Heart left ventricle (tissue), 16 donors: ENCODE results near the gene UBR7. TPM values are rescaled to one million over a fixed set of nuclear protein-coding genes. Genes with fewer than 3 reads are reported as not detected.
"Not testable (repeated sequence)": the region's sequence is repeated elsewhere in the genome, so short reads cannot be mapped to it uniquely, and the experiment has no call there.

Experiments
- ATAC-seq, 4 donors: fragments of 200-7000 bp; cut with Tn5 transposase; one replicate each; pipeline ENCODE4 v1.9.1; 2020 to 2022; ENCODE audit warnings: moderate library complexity in 4 of 4, mild to moderate bottlenecking in 3 of 4, moderate number of reproducible peaks in 1 of 4
- DNase-seq, 5 donors: peaks; one replicate each; pipeline ENCODE4 v3.0.0-alpha.2; 2020
- H3K27ac ChIP-seq, 12 donors: fragments of 200-600 bp; sonication (generic) in 4 of 12; one replicate each; pipeline versions ENCODE4 v1.5.0 to v1.8.0; 2016 to 2022; ENCODE audit warnings: mild to moderate bottlenecking in 2 of 12
- H3K27me3 ChIP-seq, 9 donors: fragments of 200-600 bp; sonication (generic) in 2 of 9; one replicate each; pipeline versions ENCODE4 v1.5.1 to v1.8.0; 2016 to 2022; ENCODE audit warnings: mild to moderate bottlenecking in 3 of 9
- H3K36me3 ChIP-seq, 9 donors: fragments of 200-600 bp; sonication (generic) in 2 of 9; one replicate each; pipeline versions ENCODE4 v1.5.0 to v1.8.0; 2018 to 2022; ENCODE audit warnings: mild to moderate bottlenecking in 2 of 9
- H3K4me1 ChIP-seq, 12 donors: fragments of 200-600 bp; sonication (generic) in 4 of 12; one replicate each; pipeline versions ENCODE4 v1.5.0 to v1.8.0; 2016 to 2022; ENCODE audit warnings: mild to moderate bottlenecking in 3 of 12
- H3K4me3 ChIP-seq, 12 donors: fragments of 200-600 bp; sonication (generic) in 4 of 12; one replicate each; pipeline versions ENCODE4 v1.5.0 to v1.8.0; 2017 to 2022; ENCODE audit warnings: mild to moderate bottlenecking in 9 of 12, moderate library complexity in 4 of 12
- H3K9me3 ChIP-seq, 12 donors: fragments of 200-600 bp; sonication (generic) in 4 of 12; one replicate each; pipeline versions ENCODE4 v1.5.0 to v1.8.0; 2016 to 2022; ENCODE audit warnings: mild to moderate bottlenecking in 1 of 12
- CTCF ChIP-seq, 12 donors: fragments of 200-600 bp; sonication (generic) in 4 of 12; IDR thresholded peaks; one replicate each; pipeline versions ENCODE4 v1.5.0 to v1.8.0; 2018 to 2022; ENCODE audit warnings: antibody characterized with exemption in 12 of 12, mild to moderate bottlenecking in 5 of 12
- POLR2A ChIP-seq, 2 donors: fragments of 450-650 bp; IDR thresholded peaks; one replicate each; pipeline ENCODE4 v1.6.1; 2017; ENCODE audit warnings: antibody characterized with exemption in 2 of 2, mild to moderate bottlenecking in 2 of 2, moderate library complexity in 2 of 2
- WGBS, 4 donors: extraction: QIAGEN DNeasy Blood & Tissue Kit in 2 of 4; methylation state at CpG; one replicate each; pipeline versions ENCODE4 v1.1.5 to v1.1.7; 2013 to 2018; 5-methylcytosine and 5-hydroxymethylcytosine counted together
- intact Hi-C, 10 donors: fragments of 100-400 bp; cut with DNase I; formaldehyde crosslinking; loops; one replicate each; pipeline versions ENCODE4 v1.11.1 to v1.14.2; 2022
- polyA plus RNA-seq, 2 donors: library from polyadenylated mRNA; stranded (reverse); fragments of 200-250 nt; gene quantifications; one replicate each; pipeline ENCODE4 v1.2.3, GENCODE V29; 2013
- total RNA-seq, 9 donors: library from RNA; depleted of rRNA in 2 of 9; stranded (reverse); fragments of >200 nt in 2 of 9; fragmentation: NEBNext Ultra II Directional in 3 of 9; extraction: Animal tissue kit (Norgen Biotek cat#: 25700) in 3 of 9; gene quantifications; one replicate each; pipeline versions ENCODE4 v1.1.0 to v1.2.4, GENCODE V29; 2016 to 2023
- donor health status: ischemic (EF 13 %, LVEDD 7.1; RV severe dilation, severe dysfunction).
- donor health status: healthy with polysubstance abuse.
- donor health status: DM: no; HTN: yes; CAD: no.
- donor health status: DM: no; HTN: no; CAD: no.
- donor health status: ischemic (EF 25% LVEDD 6.9; RV normal size, moderate dysfunction).
- donor health status: ischemic (EF 25% LVEDD 5.7; RV mildly dilated, moderate dysfunction).
- donor health status: healthy.
- donor health status: DM: yes; HTN: yes; CAD: no.
- donor health status: ischemic (EF 35%, LVEDD 5.7; RV mildly dilated, moderate dysfunction).
- donor health status: nonischemic (EF 11% LVEDD 7.7; RV severe dilation, severe dysfunction).
- donor health status: DM: yes; HTN: yes; CAD: no.
- donor health status: PGD.
- donor health status: ischemic (EF 29% LVEDD 5.4; RV normal size, mild dysfunction).
- donor health status: nonischemic (EF 23%, LVEDD 6.1; RV moderate dilation, normal function).

UBR7 gene
- total and polyA plus RNA-seq, 11 donors: 9.4 to 39.6 (median 23.3) TPM

GRCh38 chr14:93161411-93161940 is 45.6 kb upstream of the UBR7 start:
- Histone ChIP-seq H3K4me1 (no peaks in the 10 kb centered on the region), H3K4me3 (no peak overlapping the region), H3K36me3 (no peaks in the 10 kb centered on the region), H3K27me3 (no peaks in the 10 kb centered on the region), H3K9me3 (no peaks in the 10 kb centered on the region), H3K27ac (no peak overlapping the region)
- intact Hi-C loops: no loop called here
- ATAC-seq: no peak
- 66 to 73% (median 70%) methylated on average over 4 of the region's 4 CpGs for WGBS, 4 donors
- no peak for DNase-seq
- TF ChIP-seq CTCF (IDR thresholded peaks at IDR 0.05): no peak
- no peak for TF ChIP-seq POLR2A (IDR thresholded peaks at IDR 0.05)

- DNase-seq (no peak), ATAC-seq (no peak)
- no peak for TF ChIP-seq CTCF (IDR thresholded peaks at IDR 0.05)
- TF ChIP-seq POLR2A (IDR thresholded peaks at IDR 0.05): no peak
Observed at GRCh38 chr14:93163564-93163963, 43.5 kb upstream of the UBR7 start.

DNA sequence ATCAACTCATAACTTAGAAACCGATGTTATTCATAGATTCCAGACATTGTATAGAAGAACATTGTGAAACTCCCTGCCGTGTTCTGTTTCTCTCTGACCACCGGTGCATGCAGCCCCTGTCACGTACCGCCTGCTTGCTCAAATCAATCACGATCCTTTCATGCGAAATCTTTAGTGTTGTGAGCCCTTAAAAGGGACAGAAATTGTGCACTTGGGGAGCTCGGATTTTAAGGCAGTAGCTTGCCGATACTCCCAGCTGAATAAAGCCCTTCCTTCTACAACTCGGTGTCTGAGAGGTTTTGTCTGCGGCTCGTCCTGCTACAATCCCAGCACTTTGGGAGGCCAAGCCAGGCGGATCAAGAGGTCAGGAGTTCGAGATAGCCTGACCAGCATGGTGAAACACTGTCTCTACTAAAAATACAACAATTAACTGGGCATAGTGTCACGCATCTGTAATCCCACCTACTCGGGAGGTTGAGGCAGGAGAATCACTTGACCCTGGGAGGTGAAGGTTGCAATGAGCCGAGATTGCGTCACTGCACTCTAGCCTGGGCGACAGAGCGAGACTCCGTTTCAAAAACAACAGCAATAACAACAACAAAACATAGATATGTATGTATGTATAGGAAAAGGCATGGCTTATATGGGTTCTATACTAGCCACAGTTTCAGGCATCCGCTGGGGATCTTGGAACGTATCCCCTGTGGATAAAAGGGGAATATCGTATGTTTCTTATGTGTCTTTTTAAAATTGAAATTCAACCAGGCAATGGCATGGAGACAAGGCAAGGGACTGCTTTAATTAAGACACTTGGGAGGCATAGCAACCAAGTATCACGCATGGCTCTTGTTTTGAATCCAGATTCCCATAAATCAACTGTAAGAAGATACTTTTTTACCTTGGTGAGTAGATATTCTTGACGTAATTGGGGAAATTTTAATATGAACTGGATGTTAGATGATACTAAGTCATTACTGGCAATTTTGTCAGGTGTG is 41.5 kb upstream of the UBR7 start:
- H3K27ac ChIP-seq, H3K36me3 ChIP-seq, H3K27me3 ChIP-seq, ATAC-seq, H3K4me1 ChIP-seq, H3K9me3 ChIP-seq, H3K4me3 ChIP-seq, intact Hi-C loops, DNase-seq: not testable (repeated sequence)
- 84 to 92% (median 90%) methylated on average over 26 of the region's 26 CpGs for WGBS, 4 donors

More at GRCh38 chr14:93163564-93163963, 43.5 kb upstream of the UBR7 start:
- no peaks in the 10 kb centered on the region for H3K9me3 ChIP-seq
- WGBS, 4 donors: 65 to 86% (median 72%) methylated on average over 5 of the region's 5 CpGs
- intact Hi-C loops: no loop called here
- H3K36me3 ChIP-seq: no peaks in the 10 kb centered on the region
- no peaks in the 10 kb centered on the region for H3K27me3 ChIP-seq
- H3K27ac ChIP-seq: no peak overlapping the region
- no peak overlapping the region for H3K4me3 ChIP-seq
- H3K4me1 ChIP-seq: no peaks in the 10 kb centered on the region

DNA sequence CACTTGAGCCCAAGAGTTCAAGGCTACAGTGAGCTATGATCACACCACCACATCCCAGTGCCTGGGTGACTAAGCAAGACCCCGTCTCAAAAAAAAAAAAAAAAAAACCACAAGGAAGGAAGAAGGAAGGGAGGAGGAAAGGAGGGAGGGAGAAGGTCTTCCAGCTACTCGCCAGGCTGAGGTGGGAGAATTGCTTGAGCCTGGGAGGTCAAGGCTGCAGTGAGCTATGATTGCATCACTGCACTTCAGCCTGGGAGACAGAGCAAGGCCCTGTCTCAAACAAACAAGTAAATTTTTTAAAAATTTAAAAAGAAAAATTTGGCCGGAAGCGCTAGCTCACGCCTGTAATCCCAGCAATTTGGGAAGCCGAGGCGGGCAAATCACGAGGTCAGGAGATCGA is 38.4 kb upstream of the UBR7 start:
- H3K9me3 ChIP-seq, H3K36me3 ChIP-seq, H3K4me1 ChIP-seq, H3K4me3 ChIP-seq, intact Hi-C loops, H3K27ac ChIP-seq, DNase-seq, ATAC-seq, H3K27me3 ChIP-seq: not testable (repeated sequence)
- 82 to 86% (median 83%) methylated on average over 9 of the region's 9 CpGs for WGBS, 4 donors

DNA sequence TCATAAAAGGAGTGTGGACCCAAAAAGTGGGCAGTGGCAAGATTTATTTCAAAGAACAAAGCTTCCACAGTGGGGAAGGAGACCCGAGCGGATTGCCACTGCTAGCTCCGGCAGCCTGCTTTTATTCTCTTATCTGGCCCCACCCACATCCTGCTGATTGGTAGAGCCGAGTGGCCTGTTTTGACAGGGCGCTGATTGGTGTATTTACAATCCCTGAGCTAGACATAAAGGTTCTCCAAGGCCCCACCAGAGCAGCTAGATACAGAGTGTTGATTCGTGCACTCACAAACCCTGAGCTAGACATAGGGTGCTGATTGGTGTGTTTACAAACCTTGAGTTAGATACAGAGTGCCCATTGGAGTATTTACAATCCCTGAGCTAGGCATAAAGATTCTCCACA is 37.4 kb upstream of the UBR7 start:
- H3K27ac ChIP-seq, intact Hi-C loops, ATAC-seq, H3K9me3 ChIP-seq, DNase-seq, H3K36me3 ChIP-seq, H3K4me1 ChIP-seq, H3K4me3 ChIP-seq: not testable (repeated sequence)
- 70 to 77% (median 73%) methylated on average over 6 of the region's 6 CpGs for WGBS, 4 donors
- H3K27me3 ChIP-seq: peaks cover 0 to 11% (median 0%) of the 10 kb centered on the region in 9 donors

- H3K4me3 ChIP-seq, H3K27ac ChIP-seq, H3K9me3 ChIP-seq, intact Hi-C loops, H3K4me1 ChIP-seq, ATAC-seq, H3K36me3 ChIP-seq, DNase-seq: not testable (repeated sequence)
- peaks cover 0 to 11% (median 0%) of the 10 kb centered on the region in 9 donors for H3K27me3 ChIP-seq
- WGBS, 4 donors: 96 to 97% (median 96%) methylated on average over 16 to 20 of the region's 20 CpGs
Observed at GRCh38 chr14:93170141-93170540, 36.9 kb upstream of the UBR7 start.
